GM13977 (cell line): ENCODE measurements around the gene FAHD2A.

ENCODE experiments used
- DNase-seq: peaks from one replicate; pipeline ENCODE4 v3.0.0; 2012; ENCODE audit warnings: low spot score
- CTCF ChIP-seq: IDR thresholded peaks from 2 replicates; pipeline ENCODE4 v1.5.1; 2012; ENCODE audit warnings: mild to moderate bottlenecking, control low read depth; ENCODE audit not compliant: insufficient read depth; ENCODE audit errors: extremely low read depth, missing control alignments
- in situ Hi-C: fragments of 300-500 bp; cut with MboI; formaldehyde crosslinking; loops from one replicate; pipeline ENCODE4 v1.12.0; 2022; ENCODE audit warnings: low sequenced_read_pairs, low pct_unique_long_range_greater_than_20kb, mixed read lengths, inconsistent platforms; ENCODE audit not compliant: unreplicated experiment

FAHD2A gene

GRCh38 chr2:95380731-95381130 is 21.8 kb upstream of the FAHD2A start:
- TF ChIP-seq CTCF: no peak
- in situ Hi-C loops: no loop called here

DNA sequence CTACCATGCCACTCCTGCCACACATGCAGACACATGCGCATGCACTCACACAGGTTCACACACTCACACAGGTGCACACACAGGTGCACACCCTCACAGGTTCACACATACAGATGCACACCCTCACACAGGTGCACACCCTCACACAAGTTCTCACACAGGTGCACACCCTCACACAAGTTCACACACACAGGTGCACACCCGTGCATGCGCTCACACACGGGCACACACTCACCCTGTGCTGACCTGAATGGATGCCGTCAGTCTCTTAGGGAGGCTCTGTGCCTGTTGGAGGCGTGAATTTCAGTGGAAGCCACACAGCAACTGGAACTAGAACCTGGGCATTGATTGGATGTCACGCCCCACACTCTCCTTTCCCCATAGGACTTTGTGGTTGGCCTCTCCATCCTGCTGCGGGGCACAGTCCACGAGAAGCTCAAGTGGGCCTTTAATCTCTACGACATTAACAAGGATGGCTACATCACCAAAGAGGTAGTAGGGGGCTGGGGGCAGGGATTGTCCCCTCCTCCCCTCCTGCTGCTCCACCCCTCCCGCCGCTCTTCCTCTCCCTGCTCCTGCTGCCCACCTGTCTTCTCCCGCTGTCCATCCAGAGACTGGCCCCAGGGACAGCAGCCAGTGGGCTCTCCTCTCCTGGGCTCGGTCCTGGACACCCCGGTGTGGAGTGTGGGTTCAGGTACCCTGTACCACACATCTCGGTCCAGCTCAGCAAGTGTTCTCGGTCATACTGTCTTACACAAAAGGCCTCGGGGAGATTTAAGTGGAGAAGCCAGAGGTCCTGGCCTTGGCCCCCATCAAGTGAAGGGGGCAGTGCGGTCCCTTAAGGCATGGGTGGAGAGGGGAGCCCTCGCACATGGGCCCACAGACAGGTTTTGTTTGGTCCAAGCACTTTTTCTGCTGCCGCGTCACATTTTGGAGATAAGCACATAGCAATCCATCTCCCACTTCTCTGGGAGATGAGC is 21.0 kb upstream of the FAHD2A start:
- DNase-seq: no peak
- TF ChIP-seq CTCF: no peak
- in situ Hi-C loops: no loop called here

More at GRCh38 chr2:95380731-95381130, 21.8 kb upstream of the FAHD2A start:
- DNase-seq: no peak

- no peak for DNase-seq
- TF ChIP-seq CTCF: no peak
- in situ Hi-C loops: no loop called here
Measured at GRCh38 chr2:95382192-95382591, 20.3 kb upstream of the FAHD2A start.

DNA sequence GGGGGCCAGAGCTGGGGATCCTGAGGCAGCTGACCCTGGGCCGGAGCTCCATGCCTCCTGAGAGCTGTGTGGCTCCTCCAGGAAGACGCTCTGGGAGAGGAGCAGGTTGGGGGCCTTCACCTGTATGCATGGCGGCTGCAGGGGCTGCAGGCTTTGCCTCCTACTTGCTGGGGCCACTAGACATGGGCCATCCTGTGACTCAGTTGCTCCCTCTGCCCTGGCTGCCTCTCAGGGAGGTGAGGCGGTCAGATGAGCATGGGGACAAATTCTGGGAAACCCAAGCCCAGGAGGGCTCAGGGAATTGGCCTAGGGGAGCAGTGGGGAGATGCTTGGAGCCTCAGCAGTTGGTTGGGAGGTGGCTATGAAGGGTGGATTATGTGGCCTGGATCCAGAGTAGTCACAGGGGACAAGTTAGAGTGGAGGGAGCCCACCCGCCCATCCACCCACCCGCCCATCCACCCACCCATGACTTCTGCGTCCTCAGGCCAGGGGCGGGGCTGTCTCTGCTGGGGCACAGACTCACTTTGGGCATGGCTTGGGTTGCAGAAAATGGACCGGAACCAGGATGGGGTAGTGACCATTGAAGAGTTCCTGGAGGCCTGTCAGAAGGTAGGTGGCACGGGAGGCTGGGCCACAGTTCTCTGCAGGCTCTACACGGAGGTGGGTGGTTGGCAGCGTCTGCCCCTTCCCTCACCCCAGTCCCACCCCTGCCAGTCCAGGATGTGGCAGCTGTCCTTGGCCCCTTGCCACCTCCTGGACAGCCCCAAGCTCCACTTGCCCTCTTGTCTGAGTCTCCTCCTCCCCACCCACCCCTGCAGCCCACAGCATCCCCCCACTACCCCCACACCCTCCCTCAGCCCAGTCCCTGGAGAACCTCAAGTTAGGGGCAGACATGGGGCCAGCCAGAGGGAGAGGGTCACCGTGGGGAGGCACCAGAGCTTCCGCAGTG is 19.5 kb upstream of the FAHD2A start:
- in situ Hi-C loops: no loop called here
- DNase-seq: no peak
- TF ChIP-seq CTCF: no peak

- DNase-seq: no peak
- no peak for TF ChIP-seq CTCF
- in situ Hi-C loops: no loop called here
Measured at GRCh38 chr2:95383635-95384027, 18.9 kb upstream of the FAHD2A start.

DNA sequence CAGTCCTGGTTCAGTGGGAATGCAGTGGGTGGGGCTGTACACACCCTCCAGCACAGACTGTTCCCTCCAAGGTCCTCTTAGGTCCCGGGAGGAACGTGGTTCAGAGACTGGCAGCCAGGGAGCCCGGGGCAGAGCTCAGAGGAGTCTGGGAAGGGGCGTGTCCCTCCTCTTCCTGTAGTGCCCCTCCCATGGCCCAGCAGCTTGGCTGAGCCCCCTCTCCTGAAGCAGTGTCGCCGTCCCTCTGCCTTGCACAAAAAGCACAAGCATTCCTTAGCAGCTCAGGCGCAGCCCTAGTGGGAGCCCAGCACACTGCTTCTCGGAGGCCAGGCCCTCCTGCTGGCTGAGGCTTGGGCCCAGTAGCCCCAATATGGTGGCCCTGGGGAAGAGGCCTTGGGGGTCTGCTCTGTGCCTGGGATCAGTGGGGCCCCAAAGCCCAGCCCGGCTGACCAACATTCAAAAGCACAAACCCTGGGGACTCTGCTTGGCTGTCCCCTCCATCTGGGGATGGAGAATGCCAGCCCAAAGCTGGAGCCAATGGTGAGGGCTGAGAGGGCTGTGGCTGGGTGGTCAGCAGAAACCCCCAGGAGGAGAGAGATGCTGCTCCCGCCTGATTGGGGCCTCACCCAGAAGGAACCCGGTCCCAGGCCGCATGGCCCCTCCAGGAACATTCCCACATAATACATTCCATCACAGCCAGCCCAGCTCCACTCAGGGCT is 17.5 kb upstream of the FAHD2A start:
- no peak for DNase-seq
- in situ Hi-C loops: no loop called here
- TF ChIP-seq CTCF: no peak
